ENCODE results near the gene GPD2. TPM values are rescaled to one million over a fixed set of nuclear protein-coding genes. Genes with fewer than 3 reads are reported as not detected.

GPD2 gene
- total and polyA plus RNA-seq, 2 of the 13 experiments (the other 11 are each of a cell fraction or from before 2014, with no cell fraction given) = not detected

GRCh38 chr2:156435718-156436496, at the start of gene GPD2 (continued):
- peak; percentile 19; the same call in 1 of the 2 replicates for TF ChIP-seq ZFX (CRISPR knock-in tag; IDR thresholded peaks at IDR 0.05; ENCODE audit: low read depth)

- Histone ChIP-seq H3K27ac (ENCODE audit: extremely low read length, insufficient read depth, low read length) (no peak overlapping the region), H3K4me2 (ENCODE audit: low read depth, low read length) (no peak overlapping the region), H3K36me3 (replicated peaks in 1 of 2; ENCODE audit: control insufficient read depth in 1 of 2, insufficient read depth in 2 of 2, low read length in 2 of 2) (no peaks in the 10 kb centered on the region), H3K79me2 (ENCODE audit: insufficient read depth, low read length) (no peaks in the 10 kb centered on the region), H3K4me1 (ENCODE audit: insufficient read depth, low read length) (peaks cover 8% of the 10 kb centered on the region), H3K27me3 (ENCODE audit: control insufficient read depth in 1 of 2, insufficient read depth in 2 of 2, low read length in 2 of 2) (peaks cover 0 to 4% of the 10 kb centered on the region in 2 experiments; a peak in 1 of 5 replicates), H3K9ac (ENCODE audit: insufficient read depth, low read depth, low read length) (no peak overlapping the region), H3K9me3 (ENCODE audit: low read length) (no peaks in the 10 kb centered on the region), H2AFZ (ENCODE audit: low read length) (no peak overlapping the region), H3K4me3 (replicated peaks in 1 of 3; ENCODE audit: insufficient read depth in 1 of 3, low read depth in 2 of 3, low read length in 3 of 3) (no peak overlapping the region), H4K20me1 (ENCODE audit: insufficient read depth, low read length) (no peaks in the 10 kb centered on the region)
- TF ChIP-seq SMARCE1 (IDR thresholded peaks at IDR 0.05; ENCODE audit: borderline replicate concordance) = no peak
- BruUV-seq (replicated peaks) = no TSS peak
- in situ Hi-C loops (cut with HindIII; ENCODE audit: extremely low pct_ligation_motif_present, low pct_unique_long_range_greater_than_20kb) (no loop called here), intact Hi-C loops (cut with micrococcal nuclease; ENCODE audit: unreplicated experiment) (no loop called here)
- ATAC-seq (no peak), FAIRE-seq (no peak), DNase-seq (ENCODE audit: low spot score) (no peak)
- CTCF ChIA-PET (ENCODE audit: low intra/inter-chr PET ratio, low total read pairs) = no interaction called here
- POLR2A ChIA-PET = no interaction called here
- WGBS (ENCODE audit: low lambda C conversion rate) = 78% methylated on average over 26 of the region's 26 CpGs
Measured at GRCh38 chr2:156394033-156394741, 42.0 kb upstream of the GPD2 start.

GRCh38 chr2:156396126-156396525, 40.1 kb upstream of the GPD2 start:
- H3K9me3 ChIP-seq (ENCODE audit: low read length) = no peaks in the 10 kb centered on the region
- intact Hi-C loops (cut with micrococcal nuclease; ENCODE audit: unreplicated experiment) (no loop called here), in situ Hi-C loops (cut with HindIII; ENCODE audit: extremely low pct_ligation_motif_present, low pct_unique_long_range_greater_than_20kb) (no loop called here)
- no peaks in the 10 kb centered on the region for H3K79me2 ChIP-seq (ENCODE audit: insufficient read depth, low read length)
- no peak overlapping the region for H3K9ac ChIP-seq (ENCODE audit: insufficient read depth, low read depth, low read length)
- BruUV-seq (replicated peaks) = no TSS peak
- no peak overlapping the region for H2AFZ ChIP-seq (ENCODE audit: low read length)
- no peaks in the 10 kb centered on the region for H3K36me3 ChIP-seq (replicated peaks in 1 of 2; ENCODE audit: control insufficient read depth in 1 of 2, insufficient read depth in 2 of 2, low read length in 2 of 2)
- TF ChIP-seq TOE1 (CRISPR knock-in tag; IDR thresholded peaks at IDR 0.05) (no peak), WIZ (CRISPR knock-in tag; IDR thresholded peaks at IDR 0.05) (no peak), MEIS1 (CRISPR knock-in tag; IDR thresholded peaks at IDR 0.05; ENCODE audit: borderline replicate concordance) (no peak), DPF2 (CRISPR knock-in tag; IDR thresholded peaks at IDR 0.05; ENCODE audit: borderline replicate concordance, low read depth) (no peak)
- no peak overlapping the region for H3K4me3 ChIP-seq (replicated peaks in 1 of 3; ENCODE audit: insufficient read depth in 1 of 3, low read depth in 2 of 3, low read length in 3 of 3)
- peaks cover 18% of the 10 kb centered on the region for H3K4me1 ChIP-seq (ENCODE audit: insufficient read depth, low read length)
- CTCF ChIA-PET (ENCODE audit: low intra/inter-chr PET ratio, low total read pairs) = no interaction called here
- no peak overlapping the region for H3K4me2 ChIP-seq (ENCODE audit: low read depth, low read length)
- no peak overlapping the region for H3K27ac ChIP-seq (ENCODE audit: extremely low read length, insufficient read depth, low read length)
- WGBS (ENCODE audit: low lambda C conversion rate) = 41% methylated on average over 2 of the region's 2 CpGs
- no peak for FAIRE-seq
- 0 out of 2 replicates have a peak, but pooled peaks cover 3% of the 10 kb centered on the region for H4K20me1 ChIP-seq (ENCODE audit: insufficient read depth, low read length)
- DNase-seq (ENCODE audit: low spot score) = no peak
- no peak for ATAC-seq
- peaks cover 0 to 8% of the 10 kb centered on the region in 2 experiments; a peak in 1 of 5 replicates for H3K27me3 ChIP-seq (ENCODE audit: control insufficient read depth in 1 of 2, insufficient read depth in 2 of 2, low read length in 2 of 2)
- POLR2A ChIA-PET = no interaction called here
